GM19193 (cell line): ENCODE data around the gene LRP1-AS.

Experiments
- POLR2A ChIP-seq: IDR thresholded peaks from 4 replicates; pipeline ENCODE4 v1.6.1; 2011; ENCODE audit not compliant: insufficient read depth, insufficient read length; ENCODE audit errors: extremely low read depth

The LRP1-AS gene

GRCh38 chr12:57110104-57111030 is 37.1 kb downstream of the LRP1-AS start:
- peak; percentile 57 for TF ChIP-seq POLR2A

DNA sequence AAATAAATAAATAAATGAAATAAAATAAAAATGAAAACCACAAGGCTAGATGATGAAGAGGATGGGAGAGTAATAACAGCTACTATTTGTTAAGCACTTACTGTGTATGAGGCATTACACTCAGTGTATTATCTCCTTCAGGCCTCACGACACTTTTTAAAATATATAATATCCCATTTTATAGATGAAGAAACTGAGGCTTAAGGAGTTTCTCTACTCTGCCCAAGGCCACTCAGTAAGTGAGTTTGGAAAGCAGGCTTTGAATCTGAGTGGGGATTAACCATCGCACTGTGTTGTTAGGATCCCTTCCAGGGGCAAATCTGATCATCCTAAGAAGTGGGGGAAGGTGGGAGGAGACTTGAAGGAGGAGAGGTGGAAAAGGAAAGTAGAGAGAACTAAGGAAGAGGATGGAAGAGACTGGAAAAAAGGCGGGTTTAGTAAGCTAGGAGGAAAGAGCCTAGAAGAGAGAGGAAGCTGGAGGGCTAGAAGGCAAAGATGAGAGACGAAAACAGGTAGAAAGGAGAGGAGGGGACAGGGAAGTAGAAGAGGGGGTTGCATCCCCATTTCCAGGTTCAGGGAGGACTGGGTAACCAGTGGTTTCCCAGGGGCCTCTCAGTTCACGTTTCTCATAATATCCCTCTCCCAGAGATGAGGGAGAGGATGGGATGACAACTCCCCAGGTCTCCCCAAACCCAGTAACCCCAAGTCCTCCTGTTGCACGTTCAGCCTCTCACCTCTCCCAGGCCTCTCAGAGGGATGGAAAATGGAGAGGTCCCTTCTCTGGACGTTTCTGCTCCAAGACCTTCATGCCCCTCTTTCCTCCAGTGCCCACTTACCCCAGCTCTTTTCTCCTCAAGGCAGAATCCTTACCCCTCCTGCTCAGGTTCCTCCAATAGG is 38.0 kb downstream of the LRP1-AS start:
- no peak for TF ChIP-seq POLR2A

GRCh38 chr12:57107456-57108155 is 39.8 kb downstream of the LRP1-AS start:
- TF ChIP-seq POLR2A: no peak

DNA sequence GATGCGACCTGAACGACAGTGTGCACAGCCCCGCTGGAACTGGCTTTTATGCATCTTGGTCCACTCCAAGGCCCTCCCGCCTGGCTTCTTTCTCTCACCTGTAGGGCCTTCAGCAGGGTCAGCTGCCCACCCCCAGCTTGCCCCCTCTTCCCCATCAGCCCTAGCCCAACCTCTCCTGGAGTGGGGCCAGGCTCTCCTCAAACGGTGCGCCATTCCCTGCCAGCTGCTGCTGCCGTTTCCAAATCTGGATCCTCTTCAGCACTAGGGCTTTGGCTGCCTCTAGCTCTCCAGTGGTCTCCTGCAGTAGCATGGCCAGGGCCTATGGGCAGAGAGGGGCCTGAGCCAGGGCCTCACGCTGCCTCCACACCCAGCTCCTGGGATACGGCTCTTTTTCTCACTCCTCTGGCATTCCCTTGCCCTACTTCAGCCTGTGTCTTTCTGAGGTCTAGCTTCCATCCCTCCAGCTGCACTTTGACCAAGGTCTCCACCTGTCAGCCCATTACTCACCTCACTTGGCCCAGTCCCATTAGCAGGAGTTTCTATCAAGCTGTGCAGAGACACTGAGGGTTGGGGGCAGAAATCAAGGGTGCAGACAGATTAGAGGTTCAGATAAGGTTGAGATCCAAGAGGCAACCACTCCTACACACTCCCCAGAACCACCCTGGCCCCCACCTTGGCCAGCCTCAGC is 41.3 kb downstream of the LRP1-AS start:
- TF ChIP-seq POLR2A: no peak

DNA sequence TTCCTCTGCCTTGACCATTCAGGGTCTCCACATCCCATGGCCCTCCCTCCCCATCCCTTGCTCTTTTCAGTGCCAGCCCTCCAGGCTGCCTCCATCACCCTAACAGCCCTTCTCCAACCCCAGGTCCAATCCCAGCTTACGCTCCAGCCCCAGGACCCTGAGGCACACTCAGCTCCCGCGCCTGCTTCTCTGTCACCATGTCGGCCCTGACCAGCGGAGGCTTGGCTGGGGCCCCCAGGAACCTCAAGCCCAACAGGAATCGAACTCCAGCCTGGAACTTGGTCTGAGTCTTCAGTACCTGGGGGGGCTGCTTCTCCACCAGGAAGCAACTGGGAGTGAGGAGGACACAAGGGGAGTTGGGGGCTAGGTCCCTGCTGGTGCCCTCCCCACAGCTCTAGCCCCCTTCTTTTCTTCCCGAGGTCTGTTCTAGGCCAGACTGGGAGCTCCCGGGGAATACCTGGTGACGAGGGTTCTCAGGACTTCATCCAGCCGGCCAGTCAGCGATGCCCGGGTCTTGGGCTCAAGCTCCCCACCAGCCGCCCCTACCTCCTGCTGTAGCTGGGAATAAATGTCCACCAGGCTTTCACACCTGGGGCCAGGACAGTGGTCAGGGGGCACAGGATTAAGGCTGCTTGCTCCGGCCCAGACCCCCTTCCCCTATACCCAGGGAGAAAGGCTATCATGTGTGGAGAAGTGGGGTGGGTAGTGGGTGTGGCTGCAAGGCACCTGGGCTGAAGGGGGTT is 42.2 kb downstream of the LRP1-AS start:
- no peak for TF ChIP-seq POLR2A

GRCh38 chr12:57104292-57104910 is 43.0 kb downstream of the LRP1-AS start:
- TF ChIP-seq POLR2A: no peak

DNA sequence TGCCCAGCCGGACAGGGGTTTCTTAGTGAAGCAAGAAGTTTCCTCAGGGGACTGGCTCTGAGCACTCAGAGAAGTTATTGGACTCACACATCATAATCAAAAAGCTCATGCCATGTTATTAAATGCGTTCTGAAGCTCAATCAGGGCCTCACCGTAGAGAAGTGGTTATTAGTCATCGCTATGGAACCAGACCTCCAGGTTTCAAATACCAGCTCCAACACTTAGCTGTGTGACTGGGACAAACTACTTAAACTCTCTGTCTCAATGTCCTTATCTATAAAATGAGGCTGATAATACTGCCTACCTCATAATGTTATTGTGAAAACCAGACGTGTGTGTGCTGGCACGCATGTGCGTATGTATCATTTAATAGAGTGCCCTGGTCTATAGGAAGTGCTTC is 43.6 kb downstream of the LRP1-AS start:
- no peak for TF ChIP-seq POLR2A

- TF ChIP-seq POLR2A: no peak
Measured at GRCh38 chr12:57101892-57102695, 45.3 kb downstream of the LRP1-AS start.

GRCh38 chr12:57099766-57100165 is 47.7 kb downstream of the LRP1-AS start:
- TF ChIP-seq POLR2A: no peak

DNA sequence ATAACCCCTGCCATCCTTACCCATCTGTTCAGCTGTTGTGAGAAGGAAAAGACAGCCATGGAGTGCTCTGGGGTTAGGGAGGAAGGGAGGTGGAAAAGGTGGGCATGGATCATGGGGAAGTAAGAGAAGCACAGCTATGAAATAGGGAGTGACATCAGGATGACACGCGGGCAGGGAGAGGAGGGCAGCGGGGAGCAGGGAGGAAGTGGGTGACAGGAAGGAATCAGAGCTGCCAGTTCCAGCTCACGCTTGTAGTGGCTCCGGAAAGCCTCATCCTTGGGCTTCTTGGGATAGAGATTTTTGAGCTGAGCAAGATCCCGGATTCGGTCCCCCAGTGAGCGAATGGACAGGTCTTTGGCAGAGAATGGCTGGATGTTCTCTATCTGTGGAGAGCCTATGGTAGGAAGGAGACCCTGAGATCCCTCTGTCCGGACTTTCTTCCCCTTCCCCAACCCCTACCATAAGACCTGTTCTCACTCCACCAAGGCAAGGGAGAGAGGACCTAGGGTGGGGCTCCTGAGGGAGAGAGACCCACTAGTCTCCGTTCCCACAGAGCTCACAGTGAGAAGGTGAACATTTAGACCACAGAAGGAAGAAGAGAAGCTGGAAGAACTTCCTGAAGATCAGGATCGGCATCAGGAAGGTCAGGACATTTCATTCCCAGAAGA is 48.2 kb downstream of the LRP1-AS start:
- no peak for TF ChIP-seq POLR2A

DNA sequence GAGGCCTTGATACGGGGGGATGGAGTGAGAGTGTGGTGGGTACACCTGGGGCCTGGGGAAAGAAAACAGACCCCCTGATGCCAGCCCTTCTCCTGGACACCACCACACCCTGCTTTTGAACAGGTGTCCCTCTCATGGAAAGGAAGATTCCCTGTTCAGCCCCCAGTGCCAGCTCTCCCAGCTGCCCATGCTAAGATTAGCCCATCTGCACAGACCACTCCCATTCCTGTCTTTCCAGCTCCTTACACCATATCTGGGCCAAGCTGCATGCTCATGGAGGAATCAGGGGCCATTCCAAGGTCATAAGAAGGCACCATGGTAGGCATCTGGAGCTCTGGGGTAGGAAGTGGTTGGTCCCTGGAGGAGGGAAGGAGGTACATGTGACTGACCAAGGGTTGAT is 48.9 kb downstream of the LRP1-AS start:
- no peak for TF ChIP-seq POLR2A

DNA sequence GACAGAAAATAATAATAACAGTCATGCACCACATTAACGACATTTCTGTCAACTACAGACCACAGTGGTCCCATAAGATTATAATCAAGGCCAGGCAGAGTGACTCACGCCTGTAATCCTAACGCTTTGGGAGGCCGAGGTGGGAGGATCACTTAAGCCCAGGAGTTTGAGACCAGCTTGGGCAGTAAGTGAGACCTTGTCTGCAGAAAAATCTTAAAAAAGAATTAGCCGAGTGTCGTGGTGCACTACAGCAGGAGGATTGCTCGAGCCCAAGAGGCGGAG is 49.9 kb downstream of the LRP1-AS start:
- no peak for TF ChIP-seq POLR2A

- TF ChIP-seq POLR2A: no peak
Measured at GRCh38 chr12:57096748-57097553, 50.5 kb downstream of the LRP1-AS start.
